KMS-11 (cell line): ENCODE measurements around the gene TACR1.

Experiments used
- H2AFZ ChIP-seq: fragments of 200-600 bp; sonication (generic); 2 replicates; pipeline ENCODE4 v1.6.1; 2016; ENCODE audit warnings: antibody characterized with exemption, mixed run types, low read depth
- H3K27ac ChIP-seq: fragments of 200-600 bp; sonication (generic); 2 replicates; pipeline ENCODE4 v1.6.1; 2016; ENCODE audit warnings: mild to moderate bottlenecking, mixed run types
- H3K27me3 ChIP-seq: fragments of 200-600 bp; sonication (generic); 2 replicates; pipeline ENCODE4 v1.6.1; 2017; ENCODE audit warnings: mild to moderate bottlenecking, low read depth, mixed run types, moderate library complexity; ENCODE audit not compliant: insufficient read depth
- H3K36me3 ChIP-seq: fragments of 200-600 bp; sonication (generic); 2 replicates; pipeline ENCODE4 v1.6.1; 2017; ENCODE audit warnings: mild to moderate bottlenecking, mixed run types; ENCODE audit not compliant: insufficient read depth
- H3K4me1 ChIP-seq: fragments of 200-600 bp; sonication (generic); 2 replicates; pipeline ENCODE4 v1.6.1; 2016; ENCODE audit warnings: mild to moderate bottlenecking, low read depth, mixed run types; ENCODE audit not compliant: poor library complexity, severe bottlenecking
- H3K4me2 ChIP-seq: fragments of 200-600 bp; sonication (generic); 2 replicates; pipeline ENCODE4 v1.7.0; 2016; ENCODE audit warnings: mild to moderate bottlenecking, mixed run types
- H3K4me3 ChIP-seq: fragments of 200-600 bp; sonication (generic); IDR thresholded peaks from 2 replicates; pipeline ENCODE4 v1.6.1; 2017; ENCODE audit warnings: low read depth, low read length, mixed read lengths; ENCODE audit not compliant: insufficient read depth
- H3K79me2 ChIP-seq: fragments of 200-600 bp; sonication (generic); 2 replicates; pipeline ENCODE4 v1.6.1; 2016; ENCODE audit warnings: low read depth, mixed run types; ENCODE audit not compliant: insufficient read depth
- H3K9ac ChIP-seq: fragments of 200-600 bp; sonication (generic); 2 replicates; pipeline ENCODE4 v1.6.1; 2016; ENCODE audit warnings: mild to moderate bottlenecking, mixed run types
- H4K20me1 ChIP-seq: fragments of 200-600 bp; sonication (generic); 2 replicates; pipeline ENCODE4 v1.6.1; 2016; ENCODE audit warnings: mild to moderate bottlenecking, mixed run types; ENCODE audit not compliant: insufficient read depth
- CTCF ChIP-seq: fragments of 200-600 bp; sonication (generic); conservative IDR thresholded peaks from 2 replicates; pipeline ENCODE4 v1.6.1; 2017; ENCODE audit warnings: low read depth, mild to moderate bottlenecking, antibody characterized with exemption, low read length, moderate library complexity, mixed read lengths

TACR1 gene

GRCh38 chr2:75003276-75003675 is 196.0 kb downstream of the TACR1 start:
- Histone ChIP-seq H3K27me3 (no peaks in the 10 kb centered on the region), H3K9ac (no peak overlapping the region), H3K27ac (no peak overlapping the region), H3K4me3 (no peak overlapping the region), H2AFZ (no peak overlapping the region), H3K4me2 (no peak overlapping the region), H3K79me2 (no peaks in the 10 kb centered on the region), H3K36me3 (no peaks in the 10 kb centered on the region), H3K4me1 (no peaks in the 10 kb centered on the region), H4K20me1 (no peaks in the 10 kb centered on the region)
- TF ChIP-seq CTCF = no peak

GRCh38 chr2:75002007-75002406 is 197.3 kb downstream of the TACR1 start:
- no peak overlapping the region for H3K4me2 ChIP-seq
- H3K27ac ChIP-seq = no peak overlapping the region
- H3K36me3 ChIP-seq = no peaks in the 10 kb centered on the region
- no peak for TF ChIP-seq CTCF
- H3K4me1 ChIP-seq = no peaks in the 10 kb centered on the region
- no peak overlapping the region for H2AFZ ChIP-seq
- H3K9ac ChIP-seq = no peak overlapping the region
- H3K4me3 ChIP-seq = no peak overlapping the region
- H3K79me2 ChIP-seq = no peaks in the 10 kb centered on the region
- H4K20me1 ChIP-seq = no peaks in the 10 kb centered on the region
- H3K27me3 ChIP-seq = no peaks in the 10 kb centered on the region

- no peak overlapping the region for H3K27ac ChIP-seq
- H3K9ac ChIP-seq = no peak overlapping the region
- H4K20me1 ChIP-seq = no peaks in the 10 kb centered on the region
- H3K36me3 ChIP-seq = no peaks in the 10 kb centered on the region
- no peak for TF ChIP-seq CTCF
- H3K27me3 ChIP-seq = no peaks in the 10 kb centered on the region
- H3K4me1 ChIP-seq = no peaks in the 10 kb centered on the region
- no peak overlapping the region for H2AFZ ChIP-seq
- no peak overlapping the region for H3K4me2 ChIP-seq
- no peak overlapping the region for H3K4me3 ChIP-seq
- no peaks in the 10 kb centered on the region for H3K79me2 ChIP-seq
Measured at GRCh38 chr2:74999468-74999867, 199.9 kb downstream of the TACR1 start.
